ENCODE data around the gene MYCBPAP. TPM values are rescaled to one million over a fixed set of nuclear protein-coding genes. Genes with fewer than 3 reads are reported as not detected.

Gene MYCBPAP
- total RNA-seq, 2 experiments from 2014 or later = 0.78 to 1.5 TPM

DNA sequence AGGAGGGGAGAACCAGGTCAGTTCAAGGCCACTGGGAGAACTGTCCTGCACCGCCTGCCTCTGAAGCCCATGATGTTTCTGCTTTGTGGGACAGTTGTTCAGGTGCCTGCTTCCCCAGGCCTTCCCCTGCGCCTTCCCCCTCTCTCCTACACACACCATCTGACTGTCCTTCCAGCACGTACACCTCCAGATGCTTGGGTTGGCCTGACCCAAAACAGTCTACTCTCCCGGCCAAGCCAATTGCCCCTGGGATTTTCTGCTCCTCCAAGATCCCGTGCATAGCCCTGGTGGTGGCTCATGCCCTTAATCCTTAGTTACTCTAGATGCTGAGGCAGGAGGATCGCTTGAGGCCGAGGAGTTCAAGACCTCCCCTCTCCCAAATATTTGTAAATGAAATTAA lies 30.3 kb upstream of the MYCBPAP start:
- ChIA-PET POLR2A (interaction anchor here (2.1 kb wide), 1 partner anchor 81 kb away, joined by 21 read pairs; the partner anchor contains the start of gene LRRC59), CTCF (interaction anchor here (0.7 to 2.1 kb wide), 5 partner anchors 24 to 148 kb away, joined by 3 to 19 read pairs (median 6); partner anchors contain the start of gene LRRC59)
- TF ChIP-seq, protein P1, sequence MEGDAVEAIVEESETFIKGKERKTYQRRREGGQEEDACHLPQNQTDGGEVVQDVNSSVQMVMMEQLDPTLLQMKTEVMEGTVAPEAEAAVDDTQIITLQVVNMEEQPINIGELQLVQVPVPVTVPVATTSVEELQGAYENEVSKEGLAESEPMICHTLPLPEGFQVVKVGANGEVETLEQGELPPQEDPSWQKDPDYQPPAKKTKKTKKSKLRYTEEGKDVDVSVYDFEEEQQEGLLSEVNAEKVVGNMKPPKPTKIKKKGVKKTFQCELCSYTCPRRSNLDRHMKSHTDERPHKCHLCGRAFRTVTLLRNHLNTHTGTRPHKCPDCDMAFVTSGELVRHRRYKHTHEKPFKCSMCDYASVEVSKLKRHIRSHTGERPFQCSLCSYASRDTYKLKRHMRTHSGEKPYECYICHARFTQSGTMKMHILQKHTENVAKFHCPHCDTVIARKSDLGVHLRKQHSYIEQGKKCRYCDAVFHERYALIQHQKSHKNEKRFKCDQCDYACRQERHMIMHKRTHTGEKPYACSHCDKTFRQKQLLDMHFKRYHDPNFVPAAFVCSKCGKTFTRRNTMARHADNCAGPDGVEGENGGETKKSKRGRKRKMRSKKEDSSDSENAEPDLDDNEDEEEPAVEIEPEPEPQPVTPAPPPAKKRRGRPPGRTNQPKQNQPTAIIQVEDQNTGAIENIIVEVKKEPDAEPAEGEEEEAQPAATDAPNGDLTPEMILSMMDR (IDR thresholded peaks at IDR 0.05) = no peak
- H3K9me3 ChIP-seq (ENCODE audit: control insufficient read depth in 1 of 2, insufficient read depth in 1 of 2, low read length in 2 of 2) = no peaks in the 10 kb centered on the region
- H3K4me3 ChIP-seq (ENCODE audit: low read length) = peak overlapping the region; percentile 53
- Mint-ChIP-seq H3K36me3 (ENCODE audit: low read depth) (peaks cover 19% of the 10 kb centered on the region), H3K27ac (peak overlapping the region; percentile 88), H3K4me3 (peak overlapping the region; percentile 83), H3K9me3 (no peaks in the 10 kb centered on the region), H3K27me3 (no peaks in the 10 kb centered on the region), H3K4me1 (ENCODE audit: low read depth) (peaks cover 23% of the 10 kb centered on the region)
- DNase-seq (peak in 1 of 14 experiments; percentile 13), ATAC-seq (ENCODE audit: poor library complexity) (no peak)
- peaks cover 13% of the 10 kb centered on the region for H3K36me3 ChIP-seq (ENCODE audit: insufficient read depth, low read length)
- intact Hi-C loops (cut with DNase I, micrococcal nuclease) = loop anchor here (1.0 to 5.0 kb wide), 7 partner anchors 51 to 364 kb away; partner anchors contain the start of genes ACSF2 (in 1 of the 2), EME1 (in 1 of the 2) and MRPL27 (in 1 of the 2)
- H3K4me1 ChIP-seq (ENCODE audit: insufficient read depth, low read length) = peaks cover 30% of the 10 kb centered on the region
- no peaks in the 10 kb centered on the region for H3K27me3 ChIP-seq (ENCODE audit: control insufficient read depth in 1 of 2, insufficient read depth in 2 of 2, low read length in 2 of 2)
- H3K27ac ChIP-seq (ENCODE audit: low read depth in 1 of 2, low read length in 2 of 2) = peak overlapping the region; percentile 68 to 83

DNA sequence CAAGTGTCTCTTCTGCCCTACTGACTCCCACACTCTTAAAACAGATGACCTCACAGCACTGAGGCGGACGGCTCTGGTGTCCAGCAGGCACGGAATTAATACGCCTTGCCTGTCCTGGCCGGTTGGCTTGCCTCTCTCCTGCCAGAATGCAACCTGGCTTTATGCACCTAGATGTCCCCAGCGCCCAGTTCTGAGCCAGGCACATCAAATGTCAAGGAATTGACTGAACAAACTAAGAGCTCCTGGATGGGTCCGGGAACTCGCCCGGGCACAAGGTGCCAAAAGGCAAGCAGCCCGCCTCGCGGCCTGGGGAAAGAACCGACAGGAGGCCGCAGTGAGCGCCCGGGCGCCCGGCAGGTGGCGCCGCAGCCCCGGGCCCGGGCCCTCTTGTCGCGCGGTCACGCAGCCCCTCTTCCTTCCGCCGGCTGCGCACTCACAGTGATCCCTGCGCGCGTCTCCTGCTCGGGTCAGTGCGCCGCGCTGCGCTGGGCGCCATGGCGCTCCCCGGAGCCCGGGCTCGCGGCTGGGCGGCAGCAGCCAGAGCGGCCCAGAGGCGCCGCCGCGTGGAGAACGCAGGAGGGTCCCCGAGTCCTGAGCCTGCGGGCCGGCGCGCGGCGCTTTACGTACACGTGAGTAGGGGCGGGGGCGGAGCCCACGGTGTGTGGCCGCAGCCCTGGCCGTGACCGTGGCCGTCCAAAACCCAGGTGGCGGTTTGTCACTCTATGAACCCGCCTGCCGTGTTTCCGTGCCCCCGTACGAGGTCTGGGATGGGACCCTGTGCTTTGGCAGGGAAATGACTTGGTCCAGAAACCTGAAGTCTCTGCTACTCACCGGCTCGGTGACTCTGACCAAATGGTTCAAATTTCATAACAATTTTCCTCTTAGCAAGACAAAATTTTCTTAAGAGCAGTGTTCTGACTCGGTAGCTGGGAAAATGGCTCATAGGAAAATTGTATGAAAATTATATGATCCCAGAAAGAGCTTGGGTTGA lies 29.6 kb upstream of the MYCBPAP start, which contains the start of gene RSAD1:
Gene RSAD1 (plus strand): TSS at position 470 of the 991 bp plus-strand sequence. CDS start 25 bp downstream, at position 495.
- TF ChIP-seq, protein P1 (IDR thresholded peaks at IDR 0.05) = peak; percentile 84
- peak within 1 kb of the TSS; percentile 94 for H3K4me3 ChIP-seq (ENCODE audit: low read length)
- intact Hi-C loops (cut with DNase I, micrococcal nuclease) = loop anchor here (2.0 to 5.0 kb wide), 6 partner anchors 52 to 364 kb away; partner anchors contain the start of genes ACSF2 (in 1 of the 2), EME1 (in 1 of the 2) and MRPL27 (in 1 of the 2)
- Mint-ChIP-seq H3K36me3 (ENCODE audit: low read depth) (peaks cover 25% of the 10 kb centered on the region), H3K9me3 (no peaks in the 10 kb centered on the region), H3K27ac (peak within 1 kb of the TSS; percentile 88), H3K4me1 (ENCODE audit: low read depth) (peaks cover 23% of the 10 kb centered on the region), H3K4me3 (peak within 1 kb of the TSS; percentile 95), H3K27me3 (no peaks in the 10 kb centered on the region)
- ATAC-seq (ENCODE audit: poor library complexity) = peak; percentile 89
- H3K4me1 ChIP-seq (ENCODE audit: insufficient read depth, low read length) = peaks cover 30% of the 10 kb centered on the region
- no peaks in the 10 kb centered on the region for H3K27me3 ChIP-seq (ENCODE audit: control insufficient read depth in 1 of 2, insufficient read depth in 2 of 2, low read length in 2 of 2)
- ChIA-PET CTCF (interaction anchor here (0.7 to 2.1 kb wide), 17 partner anchors 11 to 152 kb away, joined by 3 to 19 read pairs (median 4); partner anchors contain the start of genes LRRC59, SPATA20 and XYLT2), POLR2A (interaction anchor here (1.0 to 2.1 kb wide), 4 partner anchors 52 to 389 kb away, joined by 4 to 21 read pairs (median 4); partner anchors contain the start of genes ACSF2 and LRRC59)
- peak; percentile 74 to 96 (median 84) for DNase-seq
- H3K9me3 ChIP-seq (ENCODE audit: control insufficient read depth in 1 of 2, insufficient read depth in 1 of 2, low read length in 2 of 2) = no peaks in the 10 kb centered on the region
- peaks cover 19% of the 10 kb centered on the region for H3K36me3 ChIP-seq (ENCODE audit: insufficient read depth, low read length)
- peak within 1 kb of the TSS; percentile 68 to 83 for H3K27ac ChIP-seq (ENCODE audit: low read depth in 1 of 2, low read length in 2 of 2)

All from CD4-positive, alpha-beta T cell (primary cell).